ENCODE measurements around the gene ARMC9.

DNA sequence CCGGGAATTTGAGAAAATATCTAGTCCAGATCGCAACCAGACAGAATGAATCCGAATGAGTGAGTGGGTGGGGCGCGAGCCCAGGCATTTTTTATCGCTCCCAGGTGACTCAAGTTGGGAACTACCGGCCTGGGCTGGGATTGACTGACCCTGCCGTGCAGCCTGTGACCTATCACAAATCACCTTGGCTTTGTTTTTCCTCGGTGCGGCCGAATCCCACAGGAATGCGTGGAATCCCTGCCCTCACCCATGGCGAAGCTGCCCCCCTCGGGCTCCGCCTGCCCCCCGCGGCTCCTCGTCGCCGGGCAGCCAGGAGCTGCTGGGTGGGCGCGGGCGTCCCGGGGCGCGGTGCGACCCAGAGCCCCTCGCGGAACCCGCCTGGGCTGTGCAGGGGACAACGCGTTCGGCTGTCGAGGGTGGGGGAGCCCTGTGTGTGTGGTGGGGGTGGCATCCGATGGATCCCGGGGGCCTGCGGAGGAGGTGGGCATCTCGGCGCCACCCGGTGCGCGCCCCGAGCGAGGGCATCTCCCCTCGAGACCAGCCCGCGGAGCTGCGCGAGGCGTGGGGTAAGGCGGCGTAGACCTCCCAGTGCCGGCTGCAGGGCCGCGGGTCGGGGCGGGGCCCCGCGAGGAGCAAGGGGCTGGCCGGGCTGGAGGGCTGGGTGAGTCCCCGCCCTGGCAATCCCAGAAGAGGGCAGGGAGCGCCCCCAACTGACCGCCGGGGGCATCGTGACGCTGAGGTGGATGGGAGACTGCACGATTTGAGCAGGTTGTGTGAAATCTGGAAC lies 213.6 kb downstream of the ARMC9 start:
- TF ChIP-seq, protein P1, sequence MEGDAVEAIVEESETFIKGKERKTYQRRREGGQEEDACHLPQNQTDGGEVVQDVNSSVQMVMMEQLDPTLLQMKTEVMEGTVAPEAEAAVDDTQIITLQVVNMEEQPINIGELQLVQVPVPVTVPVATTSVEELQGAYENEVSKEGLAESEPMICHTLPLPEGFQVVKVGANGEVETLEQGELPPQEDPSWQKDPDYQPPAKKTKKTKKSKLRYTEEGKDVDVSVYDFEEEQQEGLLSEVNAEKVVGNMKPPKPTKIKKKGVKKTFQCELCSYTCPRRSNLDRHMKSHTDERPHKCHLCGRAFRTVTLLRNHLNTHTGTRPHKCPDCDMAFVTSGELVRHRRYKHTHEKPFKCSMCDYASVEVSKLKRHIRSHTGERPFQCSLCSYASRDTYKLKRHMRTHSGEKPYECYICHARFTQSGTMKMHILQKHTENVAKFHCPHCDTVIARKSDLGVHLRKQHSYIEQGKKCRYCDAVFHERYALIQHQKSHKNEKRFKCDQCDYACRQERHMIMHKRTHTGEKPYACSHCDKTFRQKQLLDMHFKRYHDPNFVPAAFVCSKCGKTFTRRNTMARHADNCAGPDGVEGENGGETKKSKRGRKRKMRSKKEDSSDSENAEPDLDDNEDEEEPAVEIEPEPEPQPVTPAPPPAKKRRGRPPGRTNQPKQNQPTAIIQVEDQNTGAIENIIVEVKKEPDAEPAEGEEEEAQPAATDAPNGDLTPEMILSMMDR (IDR thresholded peaks at IDR 0.05) = peak; percentile 80 to 93 (median 90)
- TF ChIP-seq POLR2A (IDR thresholded peaks at IDR 0.05) = peak in 1 of 2 donors; percentile 38

Measured in uterus (tissue), 2 donors.